Astrocyte of the spinal cord (primary cell): ENCODE data around the gene PLEKHA7.

ENCODE experiments used
- DNase-seq: peaks from one replicate; pipeline ENCODE4 v3.0.0; 2011; ENCODE audit warnings: low read depth, low spot score
- H3K4me3 ChIP-seq: 2 replicates; pipeline ENCODE4 v1.5.1; 2011; ENCODE audit warnings: low read depth, mild to moderate bottlenecking, low read length, moderate library complexity
- CTCF ChIP-seq: IDR thresholded peaks from 2 replicates; pipeline ENCODE4 v1.5.1; 2012; ENCODE audit warnings: low read depth, mild to moderate bottlenecking, low read length, inconsistent platforms
- in situ Hi-C: cut with HindIII; loops from 2 replicates; pipeline ENCODE4 v1.10.0; 2017; ENCODE audit warnings: low sequenced_read_pairs

Gene PLEKHA7

GRCh38 chr11:16881074-16881709 is 133.0 kb downstream of the PLEKHA7 start:
- in situ Hi-C loops, result no loop called here
- no peak overlapping the region for H3K4me3 ChIP-seq
- TF ChIP-seq CTCF, result peak; percentile 44
- DNase-seq, result peak; percentile 72

- TF ChIP-seq CTCF, result no peak
- no peak for DNase-seq
- H3K4me3 ChIP-seq, result no peak overlapping the region
- in situ Hi-C loops, result no loop called here
Observed at GRCh38 chr11:16880184-16880801, 133.9 kb downstream of the PLEKHA7 start.

- no peak overlapping the region for H3K4me3 ChIP-seq
- in situ Hi-C loops, result no loop called here
- TF ChIP-seq CTCF, result no peak
- DNase-seq, result no peak
Observed at GRCh38 chr11:16879690-16880089, 134.5 kb downstream of the PLEKHA7 start.

- H3K4me3 ChIP-seq, result no peak overlapping the region
- no peak for DNase-seq
- in situ Hi-C loops, result no loop called here
- TF ChIP-seq CTCF, result no peak
Observed at GRCh38 chr11:16876837-16877236, 137.4 kb downstream of the PLEKHA7 start.

- in situ Hi-C loops, result no loop called here
- no peak for TF ChIP-seq CTCF
- no peak overlapping the region for H3K4me3 ChIP-seq
- no peak for DNase-seq
Observed at GRCh38 chr11:16876053-16876752, 138.0 kb downstream of the PLEKHA7 start.

GRCh38 chr11:16874275-16874975 is 139.8 kb downstream of the PLEKHA7 start:
- H3K4me3 ChIP-seq, result no peak overlapping the region
- in situ Hi-C loops, result no loop called here
- DNase-seq, result no peak
- no peak for TF ChIP-seq CTCF
